Keratinocyte (primary cell): Measurements from ENCODE around the gene ARL3.

Experiments used
- CTCF ChIP-seq, 3 experiments: IDR thresholded peaks in 1 of 3; conservative IDR thresholded peaks in 1 of 3; optimal IDR thresholded peaks in 1 of 3; 2 replicates in 2 of 3; 3 replicates in 1 of 3; pipeline versions ENCODE3 to v1.5.1; 2011; ENCODE audit warnings: low read length in 3 of 3, mild to moderate bottlenecking in 3 of 3, moderate library complexity in 2 of 3, control low read depth in 1 of 3, inconsistent platforms in 1 of 3; ENCODE audit not compliant: insufficient read depth in 2 of 3; ENCODE audit errors: extremely low read depth in 1 of 3
- EZH2 ChIP-seq: IDR thresholded peaks from one replicate; pipeline ENCODE4 v1.6.1; 2012; ENCODE audit warnings: inconsistent platforms, mild to moderate bottlenecking, low read length, moderate library complexity

GRCh38 chr10:102732661-102733060, 18.5 kb upstream of the ARL3 start:
- TF ChIP-seq CTCF (optimal IDR thresholded peaks at IDR 0.05 in 1 of 3, IDR thresholded peaks at IDR 0.05 in 1 of 3, conservative IDR thresholded peaks at IDR 0.05 in 1 of 3; ENCODE audit: extremely low read depth in 1 of 3, insufficient read depth in 2 of 3, low read length in 3 of 3) = no peak
- TF ChIP-seq EZH2 = no peak
